ENCODE results near the gene CRABP1. TPM values are rescaled to one million over a fixed set of nuclear protein-coding genes. Genes with fewer than 3 reads are reported as not detected.

CRABP1 gene
- total and polyA plus RNA-seq, 9 donors = 0.40 to 2.7 (median 0.56) TPM; not detected in 6

- Histone ChIP-seq H3K4me3 (no peak overlapping the region), H3K9me3 (no peaks in the 10 kb centered on the region), H3K27ac (no peak overlapping the region), H3K36me3 (no peaks in the 10 kb centered on the region), H3K27me3 (no peaks in the 10 kb centered on the region), H3K4me1 (ENCODE audit: insufficient read depth) (peaks cover 2% of the 10 kb centered on the region)
- 45 to 47% (median 46%) methylated on average over 13 of the region's 13 CpGs for WGBS, 3 donors
- no peak for TF ChIP-seq EP300 (IDR thresholded peaks at IDR 0.05)
- TF ChIP-seq POLR2A (IDR thresholded peaks at IDR 0.05) = no peak
- no peak for TF ChIP-seq CTCF (IDR thresholded peaks at IDR 0.05)
- intact Hi-C loops (cut with DNase I) = no loop called here
- no peak for DNase-seq
Measured at GRCh38 chr15:78394981-78395616, 54.9 kb downstream of the CRABP1 start.

- intact Hi-C loops (cut with DNase I) = no loop called here
- Histone ChIP-seq H3K9me3 (no peaks in the 10 kb centered on the region), H3K27me3 (no peaks in the 10 kb centered on the region), H3K27ac (no peak overlapping the region), H3K4me1 (ENCODE audit: insufficient read depth) (peaks cover 2% of the 10 kb centered on the region), H3K36me3 (no peaks in the 10 kb centered on the region), H3K4me3 (no peak overlapping the region)
- no peak for TF ChIP-seq POLR2A (IDR thresholded peaks at IDR 0.05)
- no peak for TF ChIP-seq EP300 (IDR thresholded peaks at IDR 0.05)
- TF ChIP-seq CTCF (IDR thresholded peaks at IDR 0.05) = no peak
- 73 to 93% (median 75%) methylated on average over 9 of the region's 9 CpGs for WGBS, 3 donors
- DNase-seq = no peak
Measured at GRCh38 chr15:78396186-78396814, 56.1 kb downstream of the CRABP1 start.

GRCh38 chr15:78396976-78397375, 56.8 kb downstream of the CRABP1 start:
- H3K9me3 ChIP-seq = no peaks in the 10 kb centered on the region
- intact Hi-C loops (cut with DNase I) = no loop called here
- TF ChIP-seq EP300 (IDR thresholded peaks at IDR 0.05) (no peak), POLR2A (IDR thresholded peaks at IDR 0.05) (no peak), CTCF (IDR thresholded peaks at IDR 0.05) (no peak)
- H3K4me3 ChIP-seq = no peak overlapping the region
- DNase-seq = peak; percentile 13 to 66 (median 39)
- peaks cover 2% of the 10 kb centered on the region for H3K4me1 ChIP-seq (ENCODE audit: insufficient read depth)
- WGBS, 3 donors = 25 to 45% (median 29%) methylated on average over 9 of the region's 9 CpGs
- H3K36me3 ChIP-seq = no peaks in the 10 kb centered on the region
- H3K27me3 ChIP-seq = no peaks in the 10 kb centered on the region
- H3K27ac ChIP-seq = no peak overlapping the region

GRCh38 chr15:78397382-78397781, 57.2 kb downstream of the CRABP1 start:
- DNase-seq = no peak
- no peaks in the 10 kb centered on the region for H3K9me3 ChIP-seq
- H3K4me3 ChIP-seq = no peak overlapping the region
- intact Hi-C loops (cut with DNase I) = no loop called here
- H3K36me3 ChIP-seq = no peaks in the 10 kb centered on the region
- WGBS, 3 donors = 81 to 94% (median 85%) methylated on average over 2 of the region's 2 CpGs
- H3K27ac ChIP-seq = no peak overlapping the region
- H3K4me1 ChIP-seq (ENCODE audit: insufficient read depth) = peaks cover 2% of the 10 kb centered on the region
- H3K27me3 ChIP-seq = no peaks in the 10 kb centered on the region
- no peak for TF ChIP-seq EP300 (IDR thresholded peaks at IDR 0.05)

Small RNA genes lying within 50 kb of the gene (small RNA-seq; reads per million reads assigned to genes)
- not detected for gene AC090607.5

Other genes starting within 250 kb of the CRABP1 start
- gene SH2D7, start 247.8 kb upstream of the CRABP1 start, total RNA-seq = not detected
- not detected for gene SH2D7, start 247.8 kb upstream of the CRABP1 start, polyA plus RNA-seq
- 10 to 100 TPM in 3 of 7 donors, 1 to 10 TPM in 4; 1.7 to 12.4 (median 9.6) TPM for gene CIB2, start 208.9 kb upstream of the CRABP1 start, total RNA-seq
- 1 to 10 TPM; 5.3 to 8.2 TPM for gene CIB2, start 208.9 kb upstream of the CRABP1 start, polyA plus RNA-seq
- 10 to 100 TPM; 26.8 to 82.4 (median 63.8) TPM for gene IDH3A, start 191.0 kb upstream of the CRABP1 start, total RNA-seq
- 10 to 100 TPM; 19.4 to 58.6 TPM for gene IDH3A, start 191.0 kb upstream of the CRABP1 start, polyA plus RNA-seq
- gene ACSBG1, start 105.8 kb upstream of the CRABP1 start, total RNA-seq = 1 to 10 TPM in 1 of 7 donors, under 1 TPM in 4, not detected in 2; 0.15 to 2.2 (median 0.57) TPM
- under 1 TPM; 0.30 to 0.45 TPM for gene ACSBG1, start 105.8 kb upstream of the CRABP1 start, polyA plus RNA-seq
- gene DNAJA4, start 75.8 kb upstream of the CRABP1 start, total RNA-seq = 10 to 100 TPM in 4 of 7 donors, 1 to 10 TPM in 3; 4.9 to 18.0 (median 12.2) TPM
- 10 to 100 TPM in 1 of 2 donors, 1 to 10 TPM in 1; 7.3 to 23.7 TPM for gene DNAJA4, start 75.8 kb upstream of the CRABP1 start, polyA plus RNA-seq
- 10 to 100 TPM; 38.1 to 52.3 (median 43.5) TPM for gene SKIC8, start 40.7 kb upstream of the CRABP1 start, total RNA-seq
- gene SKIC8, start 40.7 kb upstream of the CRABP1 start, polyA plus RNA-seq = 10 to 100 TPM; 51.3 to 63.5 TPM
- 10 to 100 TPM; 29.3 to 54.5 (median 51.7) TPM for gene IREB2, start 97.9 kb downstream of the CRABP1 start, total RNA-seq
- 10 to 100 TPM; 15.2 to 20.4 TPM for gene IREB2, start 97.9 kb downstream of the CRABP1 start, polyA plus RNA-seq
- 10 to 100 TPM in 1 of 7 donors, 1 to 10 TPM in 6; 4.0 to 10.8 (median 8.7) TPM for gene HYKK, start 167.2 kb downstream of the CRABP1 start, total RNA-seq
- gene HYKK, start 167.2 kb downstream of the CRABP1 start, polyA plus RNA-seq = 1 to 10 TPM; 6.7 to 9.4 TPM
- gene PSMA4, start 200.1 kb downstream of the CRABP1 start, total RNA-seq = 100 to 1,000 TPM in 5 of 7 donors, 10 to 100 TPM in 2; 75.4 to 123 (median 106) TPM
- 100 to 1,000 TPM; 118 to 125 TPM for gene PSMA4, start 200.1 kb downstream of the CRABP1 start, polyA plus RNA-seq
- 1 to 10 TPM in 3 of 7 donors, under 1 TPM in 4; 0.42 to 2.2 (median 0.72) TPM for gene CHRNA5, start 225.2 kb downstream of the CRABP1 start, total RNA-seq
- gene CHRNA5, start 225.2 kb downstream of the CRABP1 start, polyA plus RNA-seq = 1 to 10 TPM in 1 of 2 donors, under 1 TPM in 1; 0.74 to 1.6 TPM

Measured in ovary (tissue), 9 donors.